Effector CD8-positive, alpha-beta T cell (primary cell): ENCODE measurements around the gene NEK1.
"Not testable (repeated sequence)": the region's sequence is repeated elsewhere in the genome, so short reads cannot be mapped to it uniquely, and the experiment has no call there.

ENCODE experiments used
- DNase-seq: peaks from one replicate; lab custom pipeline; 2025; lab: John Stamatoyannopoulos, UW

Gene NEK1

GRCh38 chr4:169603312-169603711, 9.1 kb downstream of the NEK1 start:
- DNase-seq, result no peak

- DNase-seq, result no peak
Measured at GRCh38 chr4:169601016-169601771, 11.2 kb downstream of the NEK1 start.

- no peak for DNase-seq
Measured at GRCh38 chr4:169594560-169595195, 17.7 kb downstream of the NEK1 start.

GRCh38 chr4:169593050-169593560, 19.3 kb downstream of the NEK1 start:
- DNase-seq, result no peak

- DNase-seq, result no peak
Measured at GRCh38 chr4:169583563-169583962, 28.8 kb downstream of the NEK1 start.

- DNase-seq, result no peak
Measured at GRCh38 chr4:169582706-169583105, 29.7 kb downstream of the NEK1 start.

- DNase-seq, result no peak
Measured at GRCh38 chr4:169582203-169582602, 30.2 kb downstream of the NEK1 start.

GRCh38 chr4:169573889-169574288, 38.5 kb downstream of the NEK1 start:
- no peak for DNase-seq

GRCh38 chr4:169571435-169571834, 40.9 kb downstream of the NEK1 start:
- DNase-seq, result no peak

GRCh38 chr4:169571012-169571411, 41.4 kb downstream of the NEK1 start:
- not testable (repeated sequence) for DNase-seq

GRCh38 chr4:169570266-169570665, 42.1 kb downstream of the NEK1 start:
- DNase-seq, result not testable (repeated sequence)

- DNase-seq, result not testable (repeated sequence)
Measured at GRCh38 chr4:169569188-169569587, 43.2 kb downstream of the NEK1 start.

GRCh38 chr4:169567916-169568315, 44.5 kb downstream of the NEK1 start:
- DNase-seq, result no peak

GRCh38 chr4:169566021-169566818, 46.2 kb downstream of the NEK1 start:
- no peak for DNase-seq

- no peak for DNase-seq
Measured at GRCh38 chr4:169565606-169566005, 46.8 kb downstream of the NEK1 start.

GRCh38 chr4:169557061-169557636, 55.2 kb downstream of the NEK1 start:
- DNase-seq, result no peak

- not testable (repeated sequence) for DNase-seq
Measured at GRCh38 chr4:169546548-169546947, 65.8 kb downstream of the NEK1 start.

GRCh38 chr4:169540774-169541173, 71.6 kb downstream of the NEK1 start:
- DNase-seq, result no peak

- no peak for DNase-seq
Measured at GRCh38 chr4:169530048-169530447, 82.3 kb downstream of the NEK1 start.

- no peak for DNase-seq
Measured at GRCh38 chr4:169523796-169524195, 88.6 kb downstream of the NEK1 start.

- no peak for DNase-seq
Measured at GRCh38 chr4:169510617-169511016, 101.8 kb downstream of the NEK1 start.

- DNase-seq, result no peak
Measured at GRCh38 chr4:169506903-169507302, 105.5 kb downstream of the NEK1 start.
